Neuron (in vitro differentiated cells): Measurements from ENCODE around the gene BMX.

Experiments used
- H2AFZ ChIP-seq: one replicate; pipeline ENCODE4 v1.6.1; 2013; ENCODE audit warnings: low read depth, mild to moderate bottlenecking, inconsistent platforms, low read length, moderate library complexity
- H3K27me3 ChIP-seq: one replicate; pipeline ENCODE4 v1.6.1; 2013; ENCODE audit warnings: low read length; ENCODE audit not compliant: insufficient read depth
- H3K36me3 ChIP-seq: one replicate; pipeline ENCODE4 v1.6.1; 2013; ENCODE audit warnings: low read length; ENCODE audit not compliant: insufficient read depth
- H3K4me1 ChIP-seq: one replicate; pipeline ENCODE4 v1.6.1; 2013; ENCODE audit warnings: low read length; ENCODE audit not compliant: insufficient read depth
- H3K4me3 ChIP-seq: 2 replicates; pipeline ENCODE4 v1.5.1; 2013; ENCODE audit warnings: mild to moderate bottlenecking, low read length, moderate library complexity
- H3K9me3 ChIP-seq: one replicate; pipeline ENCODE4 v1.6.1; 2013; ENCODE audit warnings: low read length

BMX gene

GRCh38 chrX:15514279-15514678, 13.7 kb downstream of the BMX start:
- H3K9me3 ChIP-seq: no peaks in the 10 kb centered on the region
- H3K4me1 ChIP-seq: peaks cover 9% of the 10 kb centered on the region
- no peaks in the 10 kb centered on the region for H3K27me3 ChIP-seq
- H3K36me3 ChIP-seq: no peaks in the 10 kb centered on the region
- no peak overlapping the region for H2AFZ ChIP-seq
- H3K4me3 ChIP-seq: no peak overlapping the region

- Histone ChIP-seq H3K27me3 (no peaks in the 10 kb centered on the region), H3K4me1 (peaks cover 9% of the 10 kb centered on the region), H2AFZ (no peak overlapping the region), H3K9me3 (no peaks in the 10 kb centered on the region), H3K4me3 (no peak overlapping the region), H3K36me3 (no peaks in the 10 kb centered on the region)
These were observed 15.3 kb downstream of the BMX start for GRCh38 chrX:15515931-15516330.

- H2AFZ ChIP-seq: no peak overlapping the region
- no peaks in the 10 kb centered on the region for H3K36me3 ChIP-seq
- H3K9me3 ChIP-seq: no peaks in the 10 kb centered on the region
- no peaks in the 10 kb centered on the region for H3K27me3 ChIP-seq
- H3K4me3 ChIP-seq: no peak overlapping the region
- no peaks in the 10 kb centered on the region for H3K4me1 ChIP-seq
These were observed 21.9 kb downstream of the BMX start for GRCh38 chrX:15522464-15522863.

GRCh38 chrX:15523088-15523487, 22.5 kb downstream of the BMX start:
- Histone ChIP-seq H3K27me3 (no peaks in the 10 kb centered on the region), H3K4me3 (no peak overlapping the region), H3K36me3 (no peaks in the 10 kb centered on the region), H3K9me3 (no peaks in the 10 kb centered on the region), H3K4me1 (no peaks in the 10 kb centered on the region), H2AFZ (no peak overlapping the region)

GRCh38 chrX:15524417-15524816, 23.8 kb downstream of the BMX start:
- H3K9me3 ChIP-seq: no peaks in the 10 kb centered on the region
- H2AFZ ChIP-seq: no peak overlapping the region
- H3K4me1 ChIP-seq: no peaks in the 10 kb centered on the region
- H3K36me3 ChIP-seq: no peaks in the 10 kb centered on the region
- no peak overlapping the region for H3K4me3 ChIP-seq
- no peaks in the 10 kb centered on the region for H3K27me3 ChIP-seq

- no peak overlapping the region for H2AFZ ChIP-seq
- H3K36me3 ChIP-seq: no peaks in the 10 kb centered on the region
These were observed 25.2 kb downstream of the BMX start for GRCh38 chrX:15525664-15526416.

GRCh38 chrX:15529165-15529564, 28.6 kb downstream of the BMX start:
- no peaks in the 10 kb centered on the region for H3K36me3 ChIP-seq
- no peaks in the 10 kb centered on the region for H3K9me3 ChIP-seq
- H3K27me3 ChIP-seq: no peaks in the 10 kb centered on the region
- no peaks in the 10 kb centered on the region for H3K4me1 ChIP-seq
- no peak overlapping the region for H3K4me3 ChIP-seq
- no peak overlapping the region for H2AFZ ChIP-seq

More at GRCh38 chrX:15525664-15526416, 25.2 kb downstream of the BMX start:
- no peak overlapping the region for H3K4me3 ChIP-seq
- no peaks in the 10 kb centered on the region for H3K4me1 ChIP-seq
- no peaks in the 10 kb centered on the region for H3K27me3 ChIP-seq
- no peaks in the 10 kb centered on the region for H3K9me3 ChIP-seq

GRCh38 chrX:15530318-15530717, 29.7 kb downstream of the BMX start:
- Histone ChIP-seq H3K4me1 (no peaks in the 10 kb centered on the region), H3K4me3 (no peak overlapping the region), H2AFZ (no peak overlapping the region), H3K36me3 (no peaks in the 10 kb centered on the region), H3K27me3 (no peaks in the 10 kb centered on the region), H3K9me3 (no peaks in the 10 kb centered on the region)

GRCh38 chrX:15546745-15547144, 46.1 kb downstream of the BMX start:
- Histone ChIP-seq H3K36me3 (no peaks in the 10 kb centered on the region), H3K9me3 (no peaks in the 10 kb centered on the region), H3K27me3 (peaks cover 4% of the 10 kb centered on the region), H3K4me1 (no peaks in the 10 kb centered on the region), H3K4me3 (no peak overlapping the region), H2AFZ (no peak overlapping the region)

GRCh38 chrX:15547356-15547755, 46.7 kb downstream of the BMX start:
- Histone ChIP-seq H3K9me3 (no peaks in the 10 kb centered on the region), H3K27me3 (peaks cover 4% of the 10 kb centered on the region), H2AFZ (no peak overlapping the region), H3K4me3 (no peak overlapping the region), H3K4me1 (no peaks in the 10 kb centered on the region), H3K36me3 (no peaks in the 10 kb centered on the region)

- H2AFZ ChIP-seq: no peak overlapping the region
- H3K4me1 ChIP-seq: no peaks in the 10 kb centered on the region
- peaks cover 4% of the 10 kb centered on the region for H3K27me3 ChIP-seq
- no peaks in the 10 kb centered on the region for H3K9me3 ChIP-seq
- H3K36me3 ChIP-seq: no peaks in the 10 kb centered on the region
- no peak overlapping the region for H3K4me3 ChIP-seq
These were observed 48.8 kb downstream of the BMX start for GRCh38 chrX:15549189-15550012.

- Histone ChIP-seq H3K36me3 (no peaks in the 10 kb centered on the region), H3K4me3 (no peak overlapping the region), H2AFZ (no peak overlapping the region), H3K4me1 (no peaks in the 10 kb centered on the region), H3K9me3 (no peaks in the 10 kb centered on the region), H3K27me3 (no peaks in the 10 kb centered on the region)
These were observed 58.6 kb downstream of the BMX start for GRCh38 chrX:15559227-15559626.

- peaks cover 10% of the 10 kb centered on the region for H3K4me1 ChIP-seq
- no peaks in the 10 kb centered on the region for H3K27me3 ChIP-seq
- no peak overlapping the region for H2AFZ ChIP-seq
- H3K4me3 ChIP-seq: no peak overlapping the region
- H3K9me3 ChIP-seq: no peaks in the 10 kb centered on the region
- H3K36me3 ChIP-seq: no peaks in the 10 kb centered on the region
These were observed 60.3 kb downstream of the BMX start for GRCh38 chrX:15560924-15561323.
